SU-DHL-6 (cell line): Measurements from ENCODE around the gene NHLRC2.

Experiments
- CTCF ChIP-seq: fragments of 200-600 bp; sonication (generic); IDR thresholded peaks from one replicate; pipeline ENCODE4 v1.5.1; 2017; ENCODE audit warnings: antibody characterized with exemption, mild to moderate bottlenecking, low read length, moderate library complexity; ENCODE audit not compliant: insufficient read depth, poor library complexity, severe bottlenecking
- EZH2phosphoT487 ChIP-seq: fragments of 200-600 bp; sonication (generic), shearing (Covaris generic); conservative IDR thresholded peaks from 2 replicates; pipeline ENCODE4 v1.6.1; 2018; ENCODE audit warnings: mild to moderate bottlenecking, antibody characterized with exemption, low read length, moderate library complexity, mixed read lengths

DNA sequence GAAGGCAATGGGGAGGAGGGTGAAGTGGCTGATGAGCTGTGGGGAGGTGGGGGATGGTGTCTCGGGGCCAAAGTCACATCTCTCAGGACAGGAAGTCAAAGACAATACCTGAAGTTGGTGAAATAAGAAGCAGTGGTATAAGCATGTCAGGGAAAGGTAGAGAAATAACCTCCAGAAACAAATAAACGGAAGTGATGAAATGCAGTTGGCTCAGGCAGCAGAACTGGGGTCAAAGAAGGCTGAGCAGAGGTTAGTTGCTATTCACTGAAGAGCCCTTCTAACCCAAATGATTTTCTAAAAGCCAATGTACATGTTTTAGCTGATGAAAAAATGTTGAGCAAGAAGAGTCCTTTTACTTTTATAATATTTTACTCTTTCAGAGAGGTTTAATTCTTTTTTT is 110.6 kb downstream of the NHLRC2 start:
- TF ChIP-seq CTCF (no peak), EZH2phosphoT487 (no peak)
